IMR-90 (cell line): Measurements from ENCODE around the gene NEK9. TPM values are rescaled to one million over a fixed set of nuclear protein-coding genes. Genes with fewer than 3 reads are reported as not detected.

Experiments
- ATAC-seq: fragments of 200-7000 bp; cut with Tn5 transposase; 2 replicates; pipeline ENCODE4 v1.9.1; 2020; ENCODE audit warnings: low read depth, mild to moderate bottlenecking, moderate library complexity
- BruUV-seq: library from RNA; stranded (reverse); fragments of 400-500 nt; replicated peaks from 2 replicates; lab custom pipeline; 2021; lab: Mats Ljungman, UMichigan
- CTCF ChIA-PET: fragments of 300-600 bp; formaldehyde crosslinking; extraction: SDS; loops from one replicate; lab custom pipeline; 2021; ENCODE audit warnings: antibody characterized with exemption; lab: Yijun Ruan, JAX
- POLR2A ChIA-PET: fragments of 300-600 bp; sonication (Branson Sonifier 250); formaldehyde crosslinking; loops from one replicate; lab custom pipeline; 2022; ENCODE audit warnings: antibody characterized with exemption; ENCODE audit not compliant: unreplicated experiment; lab: Charles Lee
- DNase-seq: peaks from one replicate; pipeline ENCODE4 v3.0.0; 2013
- H2AFZ ChIP-seq: replicated peaks from 2 replicates; pipeline ENCODE3; 2013; ENCODE audit warnings: low read length, mild to moderate bottlenecking; ENCODE audit not compliant: poor library complexity
- H2AK5ac ChIP-seq: 2 replicates; pipeline ENCODE4 v1.6.1; 2013; ENCODE audit warnings: low read depth, low read length, inconsistent platforms
- H2AK9ac ChIP-seq: replicated peaks from 2 replicates; pipeline ENCODE3; 2013; ENCODE audit warnings: mild to moderate bottlenecking, low read depth, low read length, moderate library complexity; ENCODE audit not compliant: poor library complexity
- H2BK120ac ChIP-seq: 2 replicates; pipeline ENCODE4 v1.6.1; 2013; ENCODE audit warnings: low read depth, low read length, inconsistent platforms
- H2BK15ac ChIP-seq: 3 replicates; pipeline ENCODE4 v1.6.1; 2013; ENCODE audit warnings: low read depth, low read length, inconsistent platforms
- H2BK20ac ChIP-seq: 2 replicates; pipeline ENCODE4 v1.6.1; 2013; ENCODE audit warnings: low read depth, mild to moderate bottlenecking, inconsistent platforms, low read length, moderate library complexity
- H2BK5ac ChIP-seq: 2 replicates; pipeline ENCODE4 v1.6.1; 2013; ENCODE audit warnings: mild to moderate bottlenecking, low read depth, low read length, inconsistent platforms; ENCODE audit not compliant: poor library complexity, severe bottlenecking
- H3K14ac ChIP-seq: replicated peaks from 2 replicates; pipeline ENCODE4 v1.6.1; 2013; ENCODE audit warnings: low read depth, low read length, inconsistent platforms
- H3K18ac ChIP-seq: 2 replicates; pipeline ENCODE4 v1.6.1; 2013; ENCODE audit warnings: low read depth, low read length, control low read depth
- H3K23ac ChIP-seq: 2 replicates; pipeline ENCODE4 v1.6.1; 2013; ENCODE audit warnings: low read depth, low read length, inconsistent platforms
- H3K27ac ChIP-seq: 2 replicates; pipeline ENCODE4 v1.5.1; 2013; ENCODE audit warnings: mild to moderate bottlenecking, control low read depth, low read length; ENCODE audit not compliant: insufficient read depth
- H3K27me3 ChIP-seq: 2 replicates; pipeline ENCODE4 v1.6.1; 2013; ENCODE audit warnings: low read length; ENCODE audit not compliant: control insufficient read depth, insufficient read depth
- H3K36me3 ChIP-seq: 2 replicates; pipeline ENCODE4 v1.6.1; 2013; ENCODE audit warnings: low read length, mixed read lengths; ENCODE audit not compliant: control insufficient read depth, insufficient read depth
- H3K4ac ChIP-seq: 2 replicates; pipeline ENCODE4 v1.6.1; 2013; ENCODE audit warnings: low read depth, low read length, inconsistent platforms
- H3K4me1 ChIP-seq: 2 replicates; pipeline ENCODE4 v1.6.1; 2013; ENCODE audit warnings: low read length, mixed read lengths; ENCODE audit not compliant: control insufficient read depth, insufficient read depth
- H3K4me2 ChIP-seq: 2 replicates; pipeline ENCODE4 v1.6.1; 2013; ENCODE audit warnings: low read depth, mild to moderate bottlenecking, control low read depth, low read length, moderate library complexity
- H3K4me3 ChIP-seq: 2 replicates; pipeline ENCODE4 v1.5.1; 2013; ENCODE audit warnings: low read depth, mild to moderate bottlenecking, control low read depth, low read length, moderate library complexity; ENCODE audit not compliant: insufficient read depth
- H3K56ac ChIP-seq: 2 replicates; pipeline ENCODE4 v1.6.1; 2013; ENCODE audit warnings: low read length, inconsistent platforms; ENCODE audit not compliant: insufficient read depth; ENCODE audit errors: extremely low read depth
- H3K79me1 ChIP-seq, 2 experiments: 2 replicates each; pipeline ENCODE4 v1.6.1; 2013; ENCODE audit warnings: low read length in 2 of 2, inconsistent platforms in 1 of 2, low read depth in 1 of 2
- H3K9ac ChIP-seq: 2 replicates; pipeline ENCODE4 v1.6.1; 2013; ENCODE audit warnings: low read depth, low read length, control low read depth
- H3K9me1 ChIP-seq: 2 replicates; pipeline ENCODE4 v1.6.1; 2013; ENCODE audit warnings: low read length, inconsistent platforms; ENCODE audit not compliant: insufficient read depth
- H3K9me3 ChIP-seq: 2 replicates; pipeline ENCODE4 v1.6.1; 2013; ENCODE audit warnings: low read length; ENCODE audit not compliant: control insufficient read depth, insufficient read depth
- H4K20me1 ChIP-seq: 2 replicates; pipeline ENCODE4 v1.6.1; 2013; ENCODE audit warnings: low read length, inconsistent platforms; ENCODE audit not compliant: insufficient read depth
- H4K5ac ChIP-seq: 2 replicates; pipeline ENCODE4 v1.6.1; 2013; ENCODE audit warnings: mild to moderate bottlenecking, low read depth, low read length, control low read depth
- H4K8ac ChIP-seq, 2 experiments: 2 replicates each; pipeline ENCODE4 v1.6.1; 2013; ENCODE audit warnings: low read depth in 2 of 2, low read length in 2 of 2, control low read depth in 1 of 2, inconsistent platforms in 1 of 2
- H4K91ac ChIP-seq: 2 replicates; pipeline ENCODE4 v1.6.1; 2013; ENCODE audit warnings: low read depth, low read length, inconsistent platforms; ENCODE audit not compliant: insufficient read depth
- CHD1 ChIP-seq: IDR thresholded peaks from 2 replicates; pipeline ENCODE4 v1.6.1; 2012; ENCODE audit warnings: low read depth, low read length, improper control_type of control experiment
- ELK1 ChIP-seq: fragments of 150-350 bp; IDR thresholded peaks from 2 replicates; pipeline ENCODE4 v1.6.1; 2016; ENCODE audit warnings: low read depth, mild to moderate bottlenecking, low read length, moderate library complexity, borderline replicate concordance
- FOS ChIP-seq: fragments of 150-350 bp; IDR thresholded peaks from 2 replicates; pipeline ENCODE4 v1.6.1; 2016; ENCODE audit warnings: low read depth, low read length
- MAFK ChIP-seq: IDR thresholded peaks from 2 replicates; pipeline ENCODE4 v1.6.1; 2012; ENCODE audit warnings: low read depth, low read length, improper control_type of control experiment
- RAD21 ChIP-seq: IDR thresholded peaks from 2 replicates; pipeline ENCODE4 v1.6.1; 2012; ENCODE audit warnings: low read length, improper control_type of control experiment
- WGBS, 2 experiments: methylation state at CpG; one replicate each; pipeline versions ENCODE4 v1.1.5 to v1.1.7; 2013; ENCODE audit warnings: missing lambda C conversion rate in 2 of 2; ENCODE audit not compliant: insufficient read length in 1 of 2; ENCODE audit errors: extremely low coverage in 2 of 2; 5-methylcytosine and 5-hydroxymethylcytosine counted together
- dilution Hi-C: fragments of 300-500 bp; cut with HindIII; formaldehyde crosslinking; loops from one replicate; pipeline ENCODE4 v1.14.3; 2018; ENCODE audit warnings: low sequenced_read_pairs; ENCODE audit not compliant: unreplicated experiment
- in situ Hi-C: fragments of 300-500 bp; cut with MboI; formaldehyde crosslinking; loops from 3 replicates; pipeline ENCODE4 v1.14.3; 2019; ENCODE audit warnings: low sequenced_read_pairs, inconsistent platforms, mixed read lengths
- intact Hi-C: fragments of 100-400 bp; cut with micrococcal nuclease; formaldehyde crosslinking; loops from 2 replicates; pipeline ENCODE4 v1.10.0; 2022
- polyA plus RNA-seq, 3 experiments: library from polyadenylated mRNA; depleted of rRNA; stranded (reverse); fragments of >200 nt; gene quantifications; 2 replicates each; pipeline ENCODE4 v1.2.3, GENCODE V29; 2012; ENCODE audit warnings: low replicate concordance in 1 of 3
- total RNA-seq: library from RNA; depleted of rRNA; stranded (reverse); fragments of >200 nt; gene quantifications from 2 replicates; pipeline ENCODE4 v1.2.3, GENCODE V29; 2012

NEK9 gene
- total and polyA plus RNA-seq, 2 of the 4 experiments (the other 2 are of a cell fraction): 22.9 to 23.2 TPM

GRCh38 chr14:75113932-75114539, 12.8 kb downstream of the NEK9 start:
- H3K56ac ChIP-seq: no peak overlapping the region
- H4K8ac ChIP-seq: no peak overlapping the region
- H3K9ac ChIP-seq: no peak overlapping the region
- H2BK20ac ChIP-seq: no peak overlapping the region
- H3K4me3 ChIP-seq: no peak overlapping the region
- no peak overlapping the region for H2AK5ac ChIP-seq
- H3K27ac ChIP-seq: no peak overlapping the region
- no peak overlapping the region for H2BK120ac ChIP-seq
- no peak overlapping the region for H2AK9ac ChIP-seq
- no peak overlapping the region for H2BK5ac ChIP-seq
- no peak for DNase-seq
- no peak overlapping the region for H3K4ac ChIP-seq
- no peak overlapping the region for H4K5ac ChIP-seq
- no peaks in the 10 kb centered on the region for H3K27me3 ChIP-seq
- H4K91ac ChIP-seq: no peak overlapping the region
- 86% methylated on average over 3 of the region's 5 CpGs; no CpG with 5 or more reads in 1 of the 2 experiments for WGBS, 2 experiments
- no peak overlapping the region for H3K14ac ChIP-seq
- peaks cover 28% of the 10 kb centered on the region for H3K36me3 ChIP-seq
- 0 out of 2 replicates have a peak, but pooled peaks cover 1% of the 10 kb centered on the region for H3K4me1 ChIP-seq
- no peaks in the 10 kb centered on the region for H4K20me1 ChIP-seq
- BruUV-seq: no TSS peak
- H3K4me2 ChIP-seq: no peak overlapping the region
- ChIA-PET POLR2A (no interaction called here), CTCF (no interaction called here)
- TF ChIP-seq ELK1 (no peak), MAFK (no peak), FOS (no peak), CHD1 (no peak), RAD21 (no peak)
- intact Hi-C loops (no loop called here), dilution Hi-C loops (no loop called here), in situ Hi-C loops (no loop called here)
- no peak for ATAC-seq
- H2AFZ ChIP-seq: no peak overlapping the region
- H3K18ac ChIP-seq: no peak overlapping the region
- H3K9me1 ChIP-seq: no peaks in the 10 kb centered on the region
- H3K23ac ChIP-seq: no peak overlapping the region
- H2BK15ac ChIP-seq: no peak overlapping the region
- H3K79me1 ChIP-seq: 0 out of 4 replicates have a peak, but pooled peaks cover 0 to 7% of the 10 kb centered on the region in 2 experiments
- no peaks in the 10 kb centered on the region for H3K9me3 ChIP-seq
